Right lobe of liver (tissue), 6 donors: Measurements from ENCODE around the gene NTM. TPM values are rescaled to one million over a fixed set of nuclear protein-coding genes. Genes with fewer than 3 reads are reported as not detected.

Experiments used
- ATAC-seq, 4 donors: fragments of 200-7000 bp; cut with Tn5 transposase; one replicate each; pipeline ENCODE4 v1.9.1; 2020; ENCODE audit warnings: mild to moderate bottlenecking in 4 of 4, moderate library complexity in 4 of 4
- DNase-seq, 3 donors: peaks; one replicate each; pipeline ENCODE4 v3.0.0-alpha.2; 2020
- H3K27ac ChIP-seq, 3 donors: fragments of 200-600 bp; one replicate each; pipeline ENCODE4 v1.8.0; 2022
- H3K27me3 ChIP-seq, 2 donors: fragments of 200-600 bp; one replicate each; pipeline ENCODE4 v1.8.0; 2022
- H3K36me3 ChIP-seq, 4 donors: fragments of 200-600 bp; sonication (generic) in 1 of 4; one replicate each; pipeline versions ENCODE4 v1.5.1 to v1.8.0; 2017 to 2022; ENCODE audit warnings: control low read depth in 1 of 4
- H3K4me1 ChIP-seq, 4 donors: fragments of 200-600 bp; sonication (generic) in 1 of 4; one replicate each; pipeline versions ENCODE4 v1.5.1 to v1.8.0; 2017 to 2022; ENCODE audit warnings: control low read depth in 1 of 4
- H3K4me3 ChIP-seq, 3 donors: fragments of 200-600 bp; one replicate each; pipeline ENCODE4 v1.8.0; 2022
- H3K9me3 ChIP-seq, 4 donors: fragments of 200-600 bp; sonication (generic) in 1 of 4; one replicate each; pipeline versions ENCODE4 v1.5.1 to v1.8.0; 2017 to 2022; ENCODE audit warnings: control low read depth in 1 of 4
- POLR2A ChIP-seq: fragments of 450-650 bp; IDR thresholded peaks from one replicate; pipeline ENCODE4 v1.6.1; 2017; ENCODE audit warnings: antibody characterized with exemption, mild to moderate bottlenecking
- WGBS: methylation state at CpG from one replicate; pipeline ENCODE4 v1.1.6; 2018; ENCODE audit warnings: low coverage, low lambda C conversion rate; ENCODE audit not compliant: insufficient coverage; ENCODE audit errors: missing lambda C conversion rate; 5-methylcytosine and 5-hydroxymethylcytosine counted together
- intact Hi-C, 2 donors: fragments of 100-400 bp; cut with DNase I; formaldehyde crosslinking; loops; one replicate each; pipeline versions ENCODE4 v1.11.2 to v1.14.1; 2022
- total RNA-seq, 6 experiments: library from RNA; depleted of rRNA in 2 of 6; stranded (reverse); fragments of >200 nt in 2 of 6; fragmentation: NEBNext Ultra II Directional in 3 of 6; extraction: Animal tissue kit (Norgen Biotek cat#: 25700) in 3 of 6; gene quantifications; one replicate each; pipeline versions ENCODE4 v1.1.0 to v1.2.4, GENCODE V29; 2016 to 2023
- TF ChIP-seq, protein P1 (sequence below), 4 donors: fragments of 200-600 bp in 3 of 4; fragments of 450-650 bp in 1 of 4; IDR thresholded peaks; one replicate each; pipeline versions ENCODE4 v1.5.1 to v1.8.0; 2016 to 2022; ENCODE audit warnings: antibody characterized with exemption in 4 of 4, mild to moderate bottlenecking in 2 of 4
- donor health status: DM: no; HTN: yes; CAD: no.
- donor health status: DM: no; HTN: no; CAD: no.
- donor health status: DM: no; HTN: no; CAD: no.
- donor health status: DM: no; HTN: yes; CAD: no.
- donor health status: DM: no; HTN: yes; CAD: no.

Gene NTM
- total RNA-seq, 6 experiments from 2014 or later = 0.35 TPM; not detected in 5

DNA sequence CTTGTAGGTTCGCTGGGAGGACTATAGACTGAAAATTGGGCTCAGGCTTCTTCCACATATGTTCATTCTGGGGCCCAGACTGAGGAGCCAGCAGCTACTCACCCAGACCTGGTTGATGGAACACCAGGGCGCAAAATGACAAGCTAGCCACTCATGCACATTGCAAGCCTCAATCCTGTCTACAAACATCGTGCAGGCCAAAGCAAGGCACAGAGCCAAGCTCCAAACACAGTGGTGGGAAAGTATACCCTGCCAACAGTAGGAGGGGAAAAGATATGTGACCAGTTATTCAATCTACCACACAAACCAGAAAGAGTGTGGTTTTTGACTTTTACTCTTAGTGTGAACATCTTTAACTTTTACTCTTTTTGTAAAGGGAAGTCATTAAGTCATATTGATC lies 660.5 kb downstream of the NTM start:
- no peaks in the 10 kb centered on the region for H3K4me1 ChIP-seq
- no peak for DNase-seq
- no peaks in the 10 kb centered on the region for H3K9me3 ChIP-seq
- no peak for ATAC-seq
- H3K4me3 ChIP-seq = no peak overlapping the region
- H3K27me3 ChIP-seq = no peaks in the 10 kb centered on the region
- TF ChIP-seq, protein P1, sequence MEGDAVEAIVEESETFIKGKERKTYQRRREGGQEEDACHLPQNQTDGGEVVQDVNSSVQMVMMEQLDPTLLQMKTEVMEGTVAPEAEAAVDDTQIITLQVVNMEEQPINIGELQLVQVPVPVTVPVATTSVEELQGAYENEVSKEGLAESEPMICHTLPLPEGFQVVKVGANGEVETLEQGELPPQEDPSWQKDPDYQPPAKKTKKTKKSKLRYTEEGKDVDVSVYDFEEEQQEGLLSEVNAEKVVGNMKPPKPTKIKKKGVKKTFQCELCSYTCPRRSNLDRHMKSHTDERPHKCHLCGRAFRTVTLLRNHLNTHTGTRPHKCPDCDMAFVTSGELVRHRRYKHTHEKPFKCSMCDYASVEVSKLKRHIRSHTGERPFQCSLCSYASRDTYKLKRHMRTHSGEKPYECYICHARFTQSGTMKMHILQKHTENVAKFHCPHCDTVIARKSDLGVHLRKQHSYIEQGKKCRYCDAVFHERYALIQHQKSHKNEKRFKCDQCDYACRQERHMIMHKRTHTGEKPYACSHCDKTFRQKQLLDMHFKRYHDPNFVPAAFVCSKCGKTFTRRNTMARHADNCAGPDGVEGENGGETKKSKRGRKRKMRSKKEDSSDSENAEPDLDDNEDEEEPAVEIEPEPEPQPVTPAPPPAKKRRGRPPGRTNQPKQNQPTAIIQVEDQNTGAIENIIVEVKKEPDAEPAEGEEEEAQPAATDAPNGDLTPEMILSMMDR (IDR thresholded peaks at IDR 0.05) = no peak
- no peak for TF ChIP-seq POLR2A
- intact Hi-C loops = no loop called here
- no peaks in the 10 kb centered on the region for H3K36me3 ChIP-seq
- 38% methylated on average over 3 of the region's 3 CpGs for WGBS
- H3K27ac ChIP-seq = no peak overlapping the region

DNA sequence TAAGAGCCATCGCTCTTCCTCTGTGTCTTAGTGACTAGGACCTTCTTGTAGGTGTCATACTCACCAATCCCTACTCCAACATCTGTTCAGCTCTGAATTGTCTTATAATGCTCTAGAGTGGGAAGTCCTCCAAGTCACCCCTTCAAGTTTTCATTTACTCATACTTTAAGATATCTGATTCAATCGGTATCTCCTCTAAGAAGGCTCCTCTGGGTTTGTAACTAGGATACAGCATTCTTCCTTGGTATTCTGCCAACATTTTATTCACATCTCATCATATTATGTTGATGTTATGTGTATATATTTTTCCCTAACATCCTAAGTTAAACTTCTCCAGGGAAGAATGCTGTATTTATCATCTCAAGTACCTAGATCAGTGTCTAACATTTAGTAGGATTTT lies 662.1 kb downstream of the NTM start:
- Histone ChIP-seq H3K4me1 (no peaks in the 10 kb centered on the region), H3K9me3 (no peaks in the 10 kb centered on the region), H3K27ac (no peak overlapping the region), H3K27me3 (no peaks in the 10 kb centered on the region), H3K4me3 (no peak overlapping the region), H3K36me3 (no peaks in the 10 kb centered on the region)
- TF ChIP-seq, protein P1 (IDR thresholded peaks at IDR 0.05) = no peak
- TF ChIP-seq POLR2A = no peak
- DNase-seq (no peak), ATAC-seq (no peak)
- WGBS = 36% methylated on average over 2 of the region's 2 CpGs
- intact Hi-C loops = no loop called here

DNA sequence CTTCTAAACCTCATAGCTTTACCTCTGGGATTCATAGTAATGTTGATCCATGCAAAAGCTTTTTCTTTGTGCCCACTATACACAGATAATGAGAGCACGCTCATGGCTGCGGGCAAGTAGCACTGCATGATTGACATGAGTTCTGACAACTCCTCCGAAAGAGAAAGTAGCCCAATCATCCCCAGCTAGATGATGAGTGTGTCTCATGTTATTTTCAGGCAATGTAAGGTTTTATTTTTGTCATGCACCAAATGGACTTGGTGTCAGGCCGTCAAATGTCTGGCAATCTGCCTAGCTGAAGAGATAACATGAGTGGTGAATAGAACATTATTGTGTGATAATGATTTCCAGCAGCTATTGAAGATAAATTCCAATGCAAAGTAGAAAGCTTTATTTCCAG lies 662.6 kb downstream of the NTM start:
- no peaks in the 10 kb centered on the region for H3K36me3 ChIP-seq
- no peak for DNase-seq
- no peaks in the 10 kb centered on the region for H3K4me1 ChIP-seq
- no peaks in the 10 kb centered on the region for H3K27me3 ChIP-seq
- no peak overlapping the region for H3K27ac ChIP-seq
- no peak overlapping the region for H3K4me3 ChIP-seq
- ATAC-seq = no peak
- WGBS = 64% methylated on average over 4 of the region's 4 CpGs
- intact Hi-C loops = no loop called here
- TF ChIP-seq POLR2A = no peak
- TF ChIP-seq, protein P1 (IDR thresholded peaks at IDR 0.05) = no peak
- no peaks in the 10 kb centered on the region for H3K9me3 ChIP-seq

DNA sequence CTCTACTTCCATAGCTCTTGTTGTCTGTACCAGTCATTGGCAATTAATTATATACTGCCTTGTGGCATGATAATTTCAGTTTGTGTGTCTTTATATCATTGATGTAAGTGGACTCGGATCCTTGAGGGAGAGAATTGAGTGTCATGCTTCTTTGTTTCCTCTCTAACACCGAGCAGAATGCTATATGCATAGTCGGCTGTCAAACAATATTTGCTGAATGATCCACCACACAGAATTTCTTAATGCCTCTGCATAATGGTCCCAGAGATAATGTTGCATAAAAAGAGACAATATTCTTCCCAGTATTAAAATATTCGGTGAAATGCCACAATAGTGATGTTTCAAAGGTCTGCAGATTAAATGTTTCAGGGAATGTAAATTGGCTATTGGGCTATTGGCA lies 664.8 kb downstream of the NTM start:
- TF ChIP-seq POLR2A = no peak
- TF ChIP-seq, protein P1 (IDR thresholded peaks at IDR 0.05) = no peak
- Histone ChIP-seq H3K27me3 (no peaks in the 10 kb centered on the region), H3K4me3 (no peak overlapping the region), H3K9me3 (no peaks in the 10 kb centered on the region), H3K27ac (no peak overlapping the region), H3K36me3 (no peaks in the 10 kb centered on the region), H3K4me1 (no peaks in the 10 kb centered on the region)
- DNase-seq (no peak), ATAC-seq (no peak)
- intact Hi-C loops = no loop called here
- WGBS = 56% methylated on average over 4 of the region's 4 CpGs

DNA sequence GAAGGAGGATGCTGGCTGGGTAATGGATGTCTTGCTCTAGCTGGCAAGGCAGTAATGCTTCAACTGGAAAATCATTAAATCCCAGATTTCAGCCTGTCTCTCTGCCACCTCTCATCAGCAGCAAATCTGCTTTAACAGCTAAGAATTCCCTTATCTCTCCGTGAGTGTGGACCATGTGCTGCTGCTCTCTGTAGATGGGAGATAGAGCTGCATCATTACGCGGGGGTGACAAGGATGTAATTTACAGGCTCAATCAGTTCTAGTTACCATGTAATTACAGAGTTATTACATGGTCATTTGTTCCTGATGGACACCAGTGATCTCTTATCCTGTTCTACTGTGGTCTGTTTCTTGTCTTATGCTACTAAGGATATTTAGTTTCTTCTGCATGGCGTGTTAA lies 665.4 kb downstream of the NTM start:
- H3K4me3 ChIP-seq = no peak overlapping the region
- H3K4me1 ChIP-seq = no peaks in the 10 kb centered on the region
- WGBS = 63% methylated on average over 3 of the region's 4 CpGs
- no peaks in the 10 kb centered on the region for H3K27me3 ChIP-seq
- TF ChIP-seq, protein P1 (IDR thresholded peaks at IDR 0.05) = no peak
- H3K9me3 ChIP-seq = no peaks in the 10 kb centered on the region
- ATAC-seq (no peak), DNase-seq (no peak)
- no peak overlapping the region for H3K27ac ChIP-seq
- no peaks in the 10 kb centered on the region for H3K36me3 ChIP-seq
- intact Hi-C loops = no loop called here
